Naive B cell (primary cell): ENCODE results near the gene NDUFS2. TPM values are rescaled to one million over a fixed set of nuclear protein-coding genes. Genes with fewer than 3 reads are reported as not detected.
"Not testable (repeated sequence)": the region's sequence is repeated elsewhere in the genome, so short reads cannot be mapped to it uniquely, and the experiment has no call there.

Experiments
- ATAC-seq, 2 donors: fragments of 150-1000 bp; cut with Tn5 transposase; 2 replicates each; pipeline ENCODE4 v1.10.0; 2021; ENCODE audit warnings: low read depth in 2 of 2, mild to moderate bottlenecking in 2 of 2, moderate library complexity in 2 of 2
- DNase-seq: peaks from one replicate; pipeline ENCODE4 v3.0.0; 2022
- H3K27ac Mint-ChIP-seq, 6 donors: one replicate each; pipeline ENCODE4 v1.8.0; 2020 to 2022; ENCODE audit warnings: mild to moderate bottlenecking in 6 of 6, mixed read lengths in 6 of 6, moderate library complexity in 5 of 6, inconsistent platforms in 2 of 6
- H3K27me3 Mint-ChIP-seq, 3 donors: one replicate each; pipeline ENCODE4 v1.8.0; 2021 to 2022; ENCODE audit warnings: mixed read lengths in 3 of 3, mild to moderate bottlenecking in 1 of 3
- H3K36me3 Mint-ChIP-seq, 2 donors: one replicate each; pipeline ENCODE4 v1.8.0; 2020 to 2022; ENCODE audit warnings: mixed read lengths in 2 of 2, inconsistent platforms in 1 of 2, mild to moderate bottlenecking in 1 of 2
- H3K4me1 Mint-ChIP-seq, 3 donors: one replicate each; pipeline ENCODE4 v1.8.0; 2020 to 2022; ENCODE audit warnings: mixed read lengths in 3 of 3, inconsistent platforms in 1 of 3, mild to moderate bottlenecking in 1 of 3, moderate library complexity in 1 of 3
- H3K4me3 Mint-ChIP-seq, 8 donors: one replicate each; pipeline ENCODE4 v1.8.0; 2020 to 2022; ENCODE audit warnings: mild to moderate bottlenecking in 8 of 8, mixed read lengths in 8 of 8, moderate library complexity in 8 of 8, inconsistent platforms in 2 of 8
- H3K9me3 Mint-ChIP-seq, 7 donors: one replicate each; pipeline ENCODE4 v1.8.0; 2020 to 2022; ENCODE audit warnings: mixed read lengths in 7 of 7, mild to moderate bottlenecking in 5 of 7, inconsistent platforms in 2 of 7, moderate library complexity in 1 of 7
- polyA plus RNA-seq, 6 donors: library from polyadenylated mRNA; unstranded; fragments of 300-500 nt; fragmentation: Illumina TruSeq; gene quantifications; one replicate each; pipeline ENCODE4 v1.2.3, GENCODE V29; 2021; ENCODE audit warnings: low read depth in 6 of 6

NDUFS2 gene
- polyA plus RNA-seq, 6 donors from 2014 or later: 66.1 to 98.8 (median 87.7) TPM

DNA sequence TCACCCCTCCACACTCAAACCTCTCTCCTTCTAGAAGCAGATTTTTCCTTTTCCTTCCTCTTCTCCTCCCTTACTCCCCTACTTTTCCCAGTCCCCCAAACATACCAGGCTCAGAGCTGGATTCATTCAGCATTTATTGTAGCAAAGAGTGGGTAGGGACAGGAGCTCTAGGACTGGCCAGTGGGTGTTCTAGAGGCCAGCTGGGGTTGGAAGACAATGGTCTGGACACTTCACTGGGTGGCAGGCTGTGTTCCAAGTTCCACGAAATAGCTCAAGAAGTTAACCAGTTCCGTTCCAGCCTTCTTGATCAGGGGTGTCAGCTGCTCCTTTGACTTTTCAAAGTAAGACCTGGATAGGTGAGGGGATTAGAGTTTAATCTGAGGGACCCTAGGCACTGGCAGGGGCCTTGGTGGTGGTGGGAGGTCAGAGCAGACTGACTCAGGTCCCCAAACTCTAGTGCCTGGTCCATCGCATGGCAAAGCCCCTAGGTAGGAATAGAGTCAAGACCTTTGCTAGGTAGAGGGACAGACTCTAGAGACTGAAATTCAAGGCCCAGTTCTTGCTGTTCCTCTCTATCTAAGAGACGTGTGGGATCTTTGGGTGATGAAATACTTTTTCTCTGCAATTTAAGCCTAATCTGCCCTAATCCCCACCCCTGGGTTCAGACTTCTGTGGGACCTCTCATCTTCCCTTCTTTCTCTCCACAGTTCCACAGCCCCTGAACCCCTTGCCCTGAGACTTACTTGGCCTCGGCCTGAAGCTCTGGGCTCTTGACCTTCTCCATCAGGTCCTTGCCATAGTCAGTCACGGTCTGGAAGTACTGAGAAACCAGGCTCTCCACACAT, 20.2 kb downstream of the NDUFS2 start:
- Mint-ChIP-seq H3K27me3 (peaks cover 44 to 56% (median 51%) of the 10 kb centered on the region in 3 donors), H3K4me1 (peaks cover 15 to 44% (median 38%) of the 10 kb centered on the region in 3 donors), H3K9me3 (no peaks in the 10 kb centered on the region), H3K27ac (no peak overlapping the region), H3K36me3 (no peaks in the 10 kb centered on the region), H3K4me3 (peak overlapping the region in 1 of 8 donors; percentile 42)
- DNase-seq (no peak), ATAC-seq (no peak)

- peaks cover 15 to 37% (median 36%) of the 10 kb centered on the region in 3 donors for H3K4me1 Mint-ChIP-seq
- H3K27ac Mint-ChIP-seq: peak overlapping the region in 3 of 6 donors; percentile 60 to 82 (median 61)
- no peaks in the 10 kb centered on the region for H3K9me3 Mint-ChIP-seq
- H3K27me3 Mint-ChIP-seq: peaks cover 37 to 49% (median 43%) of the 10 kb centered on the region in 3 donors
- DNase-seq: no peak
- H3K36me3 Mint-ChIP-seq: peaks cover 0 to 6% of the 10 kb centered on the region in 2 donors
- ATAC-seq: no peak
- peak overlapping the region in 1 of 8 donors; percentile 40 for H3K4me3 Mint-ChIP-seq
Observed at GRCh38 chr1:161223805-161224694, 21.9 kb downstream of the NDUFS2 start.

- H3K4me3 Mint-ChIP-seq, H3K9me3 Mint-ChIP-seq, H3K27ac Mint-ChIP-seq, H3K36me3 Mint-ChIP-seq, DNase-seq, ATAC-seq: not testable (repeated sequence)
- Mint-ChIP-seq H3K27me3 (peaks cover 31 to 43% (median 37%) of the 10 kb centered on the region in 3 donors), H3K4me1 (peaks cover 15 to 37% (median 36%) of the 10 kb centered on the region in 3 donors)
Observed at GRCh38 chr1:161224695-161225087, 22.5 kb downstream of the NDUFS2 start.

GRCh38 chr1:161225178-161225533, 23.0 kb downstream of the NDUFS2 start:
- no peak for ATAC-seq
- Mint-ChIP-seq H3K27ac (peak overlapping the region in 4 of 6 donors; percentile 70 to 99 (median 86)), H3K4me3 (peak overlapping the region in 5 of 8 donors; percentile 7 to 100 (median 96)), H3K36me3 (peaks cover 0 to 6% of the 10 kb centered on the region in 2 donors), H3K27me3 (peaks cover 27 to 38% (median 37%) of the 10 kb centered on the region in 3 donors), H3K9me3 (no peaks in the 10 kb centered on the region), H3K4me1 (peaks cover 15 to 37% (median 36%) of the 10 kb centered on the region in 3 donors)
- DNase-seq: peak; percentile 13

DNA sequence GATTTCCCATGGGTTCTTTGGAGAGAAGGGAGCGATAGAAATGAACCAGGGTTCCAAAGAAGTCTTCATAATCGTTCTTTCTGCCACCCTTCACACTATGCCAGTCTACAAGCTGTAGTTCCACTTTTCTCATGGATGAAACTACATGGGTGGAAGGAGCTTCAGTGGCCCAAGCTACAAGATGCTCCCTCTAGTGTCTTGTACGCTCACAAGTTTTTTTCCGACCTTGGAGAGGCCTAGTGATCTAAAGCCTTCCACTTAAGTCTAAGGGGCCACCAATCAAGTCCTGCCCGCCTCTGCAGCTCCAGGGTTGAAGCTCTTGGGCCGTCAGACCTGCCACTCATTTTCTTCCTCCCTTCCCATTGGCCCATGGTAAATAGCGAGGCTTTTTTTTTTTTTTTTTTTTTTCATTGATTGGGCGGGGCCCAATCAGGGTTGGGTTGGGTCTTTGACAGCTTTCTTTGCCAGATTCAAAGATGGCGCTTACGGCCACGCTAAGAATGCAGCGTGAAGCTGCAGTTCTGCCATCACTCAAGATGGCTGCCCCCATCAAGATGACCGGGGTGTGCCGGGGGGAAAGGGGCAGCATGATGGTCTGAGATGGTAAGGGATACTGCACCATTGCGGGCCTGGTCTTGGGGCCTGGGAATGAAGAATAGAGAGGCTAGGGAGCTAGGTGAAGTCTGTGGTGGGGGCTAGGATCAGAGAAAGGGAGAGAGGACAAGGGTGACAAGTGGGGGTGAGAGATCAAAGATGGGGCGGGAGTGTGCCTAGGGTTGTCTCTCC, 23.6 kb downstream of the NDUFS2 start, which contains the start of gene TOMM40L:
TSS of gene TOMM40L (plus strand) at position 527 of the 786 bp plus-strand sequence. CDS start 430 bp downstream, outside the sequence.
- peak within 1 kb of the TSS; percentile 84 to 100 (median 100) for H3K4me3 Mint-ChIP-seq
- H3K36me3 Mint-ChIP-seq: peaks cover 0 to 6% of the 10 kb centered on the region in 2 donors
- H3K4me1 Mint-ChIP-seq: peaks cover 15 to 37% (median 36%) of the 10 kb centered on the region in 3 donors
- H3K9me3 Mint-ChIP-seq: no peaks in the 10 kb centered on the region
- peaks cover 22 to 34% (median 32%) of the 10 kb centered on the region in 3 donors for H3K27me3 Mint-ChIP-seq
- H3K27ac Mint-ChIP-seq: peak within 1 kb of the TSS; percentile 85 to 99 (median 94)
- peak; percentile 80 for DNase-seq
- peak; percentile 92 to 93 for ATAC-seq

DNA sequence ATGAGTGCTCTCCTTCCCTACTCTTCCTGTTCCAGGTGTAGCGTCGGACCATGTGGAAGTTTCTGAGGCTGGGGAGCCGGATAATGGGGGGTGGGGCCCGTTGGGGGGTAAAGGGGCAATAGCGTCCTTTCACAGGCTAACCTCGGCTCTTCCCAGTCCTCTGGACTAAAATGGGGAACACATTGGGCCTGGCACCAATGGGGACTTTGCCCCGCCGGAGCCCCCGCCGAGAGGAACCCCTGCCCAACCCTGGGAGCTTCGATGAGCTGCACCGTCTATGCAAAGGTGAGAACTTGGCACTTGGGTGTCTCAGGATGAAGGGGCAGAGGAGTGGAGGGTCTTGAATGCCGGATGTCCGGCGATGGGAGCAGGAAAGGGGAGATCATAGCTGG, 24.1 kb downstream of the NDUFS2 start:
- peaks cover 21 to 28% (median 28%) of the 10 kb centered on the region in 3 donors for H3K27me3 Mint-ChIP-seq
- peaks cover 0 to 6% of the 10 kb centered on the region in 2 donors for H3K36me3 Mint-ChIP-seq
- H3K4me3 Mint-ChIP-seq: peak overlapping the region; percentile 84 to 100 (median 100)
- H3K27ac Mint-ChIP-seq: peak overlapping the region in 4 of 6 donors; percentile 85 to 99 (median 91)
- peaks cover 15 to 37% (median 36%) of the 10 kb centered on the region in 3 donors for H3K4me1 Mint-ChIP-seq
- no peak for DNase-seq
- H3K9me3 Mint-ChIP-seq: no peaks in the 10 kb centered on the region
- ATAC-seq: no peak

DNA sequence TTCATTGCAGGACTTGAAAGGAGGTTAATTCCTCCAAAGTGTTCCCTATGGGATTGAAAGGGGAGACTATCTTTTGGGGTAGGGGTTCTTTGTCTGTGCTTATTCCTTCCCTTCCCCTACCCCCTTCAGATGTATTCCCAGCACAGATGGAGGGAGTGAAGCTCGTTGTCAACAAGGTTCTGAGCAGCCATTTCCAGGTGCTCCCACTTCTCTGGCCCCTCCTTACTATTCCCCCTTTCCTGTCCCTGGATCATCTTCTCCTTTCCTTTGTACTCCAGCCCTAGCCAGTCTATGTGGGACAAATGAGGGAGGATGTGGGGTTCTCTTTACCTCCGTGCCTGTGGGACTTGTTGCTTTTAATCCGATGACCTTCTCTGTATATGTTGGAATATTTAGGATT, 24.6 kb downstream of the NDUFS2 start:
- DNase-seq (no peak), ATAC-seq (no peak)
- Mint-ChIP-seq H3K27me3 (peaks cover 21 to 25% (median 25%) of the 10 kb centered on the region in 3 donors), H3K36me3 (peaks cover 0 to 6% of the 10 kb centered on the region in 2 donors), H3K4me1 (peaks cover 15 to 37% (median 36%) of the 10 kb centered on the region in 3 donors), H3K9me3 (no peaks in the 10 kb centered on the region), H3K4me3 (peak overlapping the region; percentile 74 to 100 (median 98)), H3K27ac (peak overlapping the region in 2 of 6 donors; percentile 54 to 89)

DNA sequence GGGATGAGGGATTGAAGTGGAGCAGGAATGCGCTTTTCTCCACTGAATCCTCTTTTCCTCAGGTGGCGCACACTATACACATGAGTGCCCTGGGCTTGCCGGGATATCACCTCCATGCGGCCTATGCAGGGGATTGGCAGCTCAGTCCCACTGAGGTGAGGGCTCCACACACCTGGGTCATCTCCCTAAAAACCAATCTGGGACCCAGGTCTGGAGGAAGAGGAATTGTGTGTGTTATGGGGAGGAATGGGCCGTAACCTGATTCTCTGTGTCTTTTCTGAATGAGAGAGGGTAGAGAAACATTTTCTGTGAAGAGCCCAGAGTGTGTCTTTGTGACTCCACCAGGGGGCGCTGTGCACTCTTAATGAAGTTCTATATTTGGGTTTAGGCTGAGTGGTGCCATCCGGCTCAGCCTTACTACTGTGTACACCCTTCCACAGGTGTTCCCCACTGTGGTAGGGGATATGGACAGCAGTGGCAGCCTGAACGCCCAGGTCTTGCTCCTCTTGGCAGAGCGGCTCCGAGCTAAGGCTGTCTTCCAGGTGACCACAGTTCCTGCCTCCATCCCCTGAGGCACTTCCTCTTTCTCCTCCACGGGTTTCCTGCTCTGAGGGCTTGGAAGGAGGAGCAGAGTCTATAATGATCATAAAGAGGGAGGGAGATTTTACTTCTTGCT, 25.2 kb downstream of the NDUFS2 start:
- Mint-ChIP-seq H3K27me3 (peaks cover 16 to 19% (median 19%) of the 10 kb centered on the region in 3 donors), H3K27ac (peak overlapping the region; percentile 17 to 87 (median 51)), H3K4me3 (peak overlapping the region; percentile 73 to 100 (median 90)), H3K36me3 (peaks cover 0 to 6% of the 10 kb centered on the region in 2 donors), H3K9me3 (no peaks in the 10 kb centered on the region), H3K4me1 (peaks cover 15 to 37% (median 36%) of the 10 kb centered on the region in 3 donors)
- DNase-seq (peak; percentile 75), ATAC-seq (peak; percentile 43 to 46)

DNA sequence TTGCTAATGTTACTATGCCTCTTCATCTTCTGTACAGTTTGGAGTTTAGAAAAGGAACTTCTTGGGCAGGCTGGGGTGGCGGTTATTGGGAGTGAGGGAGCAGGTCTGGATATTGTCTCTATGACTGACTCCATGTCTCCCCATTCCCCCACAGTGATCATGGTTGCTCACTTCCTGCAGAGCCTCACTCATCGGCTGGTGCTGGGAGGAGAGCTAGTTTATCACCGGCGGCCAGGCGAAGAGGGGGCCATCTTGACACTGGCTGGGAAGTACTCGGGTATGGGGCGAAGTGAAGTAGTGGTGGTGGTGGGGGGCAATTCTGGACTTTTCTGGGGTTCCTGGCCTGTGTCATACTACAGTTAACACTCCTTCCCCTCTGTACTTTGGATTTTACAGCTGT, 25.9 kb downstream of the NDUFS2 start:
- ATAC-seq (no peak), DNase-seq (no peak)
- H3K4me1 Mint-ChIP-seq: peaks cover 15 to 37% (median 36%) of the 10 kb centered on the region in 3 donors
- H3K27ac Mint-ChIP-seq: peak overlapping the region in 1 of 6 donors; percentile 54
- H3K27me3 Mint-ChIP-seq: peaks cover 12% of the 10 kb centered on the region in 3 donors
- H3K4me3 Mint-ChIP-seq: peak overlapping the region in 7 of 8 donors; percentile 12 to 100 (median 84)
- no peaks in the 10 kb centered on the region for H3K9me3 Mint-ChIP-seq
- H3K36me3 Mint-ChIP-seq: peaks cover 0 to 6% of the 10 kb centered on the region in 2 donors

- no peak for DNase-seq
Observed at GRCh38 chr1:161229896-161230295, 27.7 kb downstream of the NDUFS2 start.

DNA sequence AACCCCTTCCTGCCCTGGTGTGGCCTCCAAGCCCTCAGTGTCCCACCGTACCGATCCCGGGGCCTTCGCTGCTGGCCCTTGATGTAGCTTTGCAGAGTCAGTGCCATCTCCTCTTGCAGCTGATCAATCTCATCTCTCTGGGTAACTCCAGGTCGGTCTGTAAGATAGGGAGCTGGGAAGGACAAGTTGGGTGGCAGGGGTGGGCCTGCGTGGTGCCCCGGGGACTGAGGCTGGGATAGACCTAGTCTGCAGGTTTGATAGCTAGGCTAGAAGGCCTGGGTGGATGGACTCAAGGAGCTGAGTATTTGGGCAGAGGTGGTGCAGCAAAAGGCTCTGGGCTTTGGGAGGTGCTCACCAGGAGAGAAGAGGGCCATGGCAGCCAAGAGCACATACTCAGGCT, 28.6 kb downstream of the NDUFS2 start:
- Mint-ChIP-seq H3K9me3 (no peaks in the 10 kb centered on the region), H3K36me3 (peaks cover 0 to 6% of the 10 kb centered on the region in 2 donors), H3K27ac (no peak overlapping the region), H3K27me3 (peaks cover 3 to 8% (median 6%) of the 10 kb centered on the region in 3 donors), H3K4me1 (peaks cover 15 to 26% (median 21%) of the 10 kb centered on the region in 3 donors), H3K4me3 (no peak overlapping the region)
- DNase-seq (no peak), ATAC-seq (no peak)

More at GRCh38 chr1:161229896-161230295, 27.7 kb downstream of the NDUFS2 start:
- Mint-ChIP-seq H3K4me3 (peak overlapping the region in 1 of 8 donors; percentile 17), H3K9me3 (no peaks in the 10 kb centered on the region), H3K4me1 (peaks cover 15 to 34% (median 29%) of the 10 kb centered on the region in 3 donors), H3K27me3 (peaks cover 0 to 7% (median 0%) of the 10 kb centered on the region in 3 donors), H3K36me3 (peaks cover 0 to 6% of the 10 kb centered on the region in 2 donors), H3K27ac (no peak overlapping the region)
- no peak for ATAC-seq

DNA sequence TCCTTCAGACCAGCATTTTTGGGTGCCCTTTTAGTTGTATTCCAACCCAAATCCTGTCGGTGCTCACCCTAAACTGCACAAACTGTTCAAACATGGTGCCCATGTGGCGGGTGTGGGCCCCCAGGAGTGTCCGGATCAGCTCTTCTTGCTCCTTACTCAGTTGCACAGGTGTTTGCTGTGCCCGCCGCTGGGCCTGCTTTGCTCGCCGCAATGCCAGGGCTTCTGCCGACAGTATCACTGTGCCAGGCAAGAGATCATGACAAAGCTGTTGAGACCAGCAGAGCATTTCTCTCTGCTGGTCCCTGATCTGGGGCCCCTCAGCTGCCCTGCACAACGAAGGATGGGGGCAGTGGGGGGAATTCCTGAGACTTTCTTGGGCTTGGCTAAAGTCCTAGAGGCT, 30.9 kb downstream of the NDUFS2 start:
- H3K9me3 Mint-ChIP-seq: no peaks in the 10 kb centered on the region
- peaks cover 0 to 3% (median 0%) of the 10 kb centered on the region in 3 donors for H3K4me1 Mint-ChIP-seq
- H3K36me3 Mint-ChIP-seq: peaks cover 0 to 6% of the 10 kb centered on the region in 2 donors
- peaks cover 15 to 29% (median 22%) of the 10 kb centered on the region in 3 donors for H3K27me3 Mint-ChIP-seq
- H3K27ac Mint-ChIP-seq: no peak overlapping the region
- no peak overlapping the region for H3K4me3 Mint-ChIP-seq
- ATAC-seq (no peak), DNase-seq (no peak)
